Heart right ventricle (tissue), 16 donors: Measurements from ENCODE around the gene LRP1B. TPM values are rescaled to one million over a fixed set of nuclear protein-coding genes. Genes with fewer than 3 reads are reported as not detected.

ENCODE experiments used
- ATAC-seq, 8 donors: fragments of 200-7000 bp; cut with Tn5 transposase; one replicate each; pipeline ENCODE4 v1.9.1; 2020; ENCODE audit warnings: mild to moderate bottlenecking in 8 of 8, moderate library complexity in 8 of 8, moderate number of reproducible peaks in 1 of 8
- DNase-seq, 2 donors: peaks; one replicate each; pipeline ENCODE4 v3.0.0-alpha.2; 2020
- H3K27ac ChIP-seq, 10 donors: fragments of 200-600 bp; sonication (generic) in 2 of 10; one replicate each; pipeline versions ENCODE4 v1.5.0 to v1.8.0; 2020 to 2022; ENCODE audit warnings: mild to moderate bottlenecking in 3 of 10
- H3K27me3 ChIP-seq, 7 donors: fragments of 200-600 bp; one replicate each; pipeline ENCODE4 v1.8.0; 2021 to 2022; ENCODE audit warnings: mild to moderate bottlenecking in 2 of 7
- H3K36me3 ChIP-seq, 9 donors: fragments of 200-600 bp; sonication (generic) in 1 of 9; one replicate each; pipeline versions ENCODE4 v1.5.0 to v1.8.0; 2020 to 2022; ENCODE audit warnings: mild to moderate bottlenecking in 2 of 9
- H3K4me1 ChIP-seq, 9 donors: fragments of 200-600 bp; sonication (generic) in 1 of 9; one replicate each; pipeline versions ENCODE4 v1.5.0 to v1.8.0; 2020 to 2022; ENCODE audit warnings: mild to moderate bottlenecking in 4 of 9
- H3K4me3 ChIP-seq, 10 donors: fragments of 200-600 bp; sonication (generic) in 2 of 10; one replicate each; pipeline versions ENCODE4 v1.5.0 to v1.8.0; 2020 to 2022; ENCODE audit warnings: mild to moderate bottlenecking in 7 of 10, moderate library complexity in 2 of 10
- H3K9me3 ChIP-seq, 11 donors: fragments of 200-600 bp in 10 of 11; sonication (generic) in 2 of 11; one replicate each; pipeline versions ENCODE4 v1.5.0 to v1.8.0; 2013 to 2022; ENCODE audit warnings: mild to moderate bottlenecking in 2 of 11, control low read depth in 1 of 11, moderate library complexity in 1 of 11
- WGBS, 2 donors: extraction: QIAGEN DNeasy Blood & Tissue Kit; methylation state at CpG; one replicate each; pipeline ENCODE4 v1.1.7; 2013; ENCODE audit warnings: inconsistent platforms in 1 of 2; 5-methylcytosine and 5-hydroxymethylcytosine counted together
- intact Hi-C, 10 donors: fragments of 100-400 bp; cut with DNase I; formaldehyde crosslinking; loops; one replicate each; pipeline versions ENCODE4 v1.11.1 to v1.14.2; 2022
- polyA plus RNA-seq, 2 donors: library from polyadenylated mRNA; stranded (reverse); fragments of 200-250 nt; gene quantifications; one replicate each; pipeline ENCODE4 v1.2.3, GENCODE V29; 2013
- total RNA-seq, 10 donors: library from RNA; stranded (reverse); fragmentation: NEBNext Ultra II Directional in 3 of 10; extraction: Animal tissue kit (Norgen Biotek cat#: 25700) in 3 of 10; gene quantifications; one replicate each; pipeline versions ENCODE4 v1.2.1 to v1.2.4, GENCODE V29; 2021 to 2023
- TF ChIP-seq, protein P1 (sequence below), 9 donors: fragments of 200-600 bp; sonication (generic) in 2 of 9; IDR thresholded peaks; one replicate each; pipeline versions ENCODE4 v1.5.0 to v1.8.0; 2021 to 2022; ENCODE audit warnings: antibody characterized with exemption in 9 of 9, mild to moderate bottlenecking in 5 of 9, moderate library complexity in 1 of 9
- donor health status: Arrhythmogenic right ventricular cardiomyopathy.
- donor health status: ischemic (EF 13 %, LVEDD 7.1; RV severe dilation, severe dysfunction).
- donor health status: healthy with polysubstance abuse.
- donor health status: DM: no; HTN: yes; CAD: no.
- donor health status: DM: no; HTN: no; CAD: no.
- donor health status: ischemic (EF 25% LVEDD 6.9; RV normal size, moderate dysfunction).
- donor health status: ischemic (EF 25% LVEDD 5.7; RV mildly dilated, moderate dysfunction).
- donor health status: healthy.
- donor health status: DM: yes; HTN: yes; CAD: no.
- donor health status: Ischemic cardiomyopathy.
- donor health status: ischemic (EF 35%, LVEDD 5.7; RV mildly dilated, moderate dysfunction).
- donor health status: nonischemic (EF 11% LVEDD 7.7; RV severe dilation, severe dysfunction).
- donor health status: DM: yes; HTN: yes; CAD: no.
- donor health status: PGD.
- donor health status: ischemic (EF 29% LVEDD 5.4; RV normal size, mild dysfunction).
- donor health status: nonischemic (EF 23%, LVEDD 6.1; RV moderate dilation, normal function).

Gene LRP1B
- total and polyA plus RNA-seq, 12 donors: 0.02 to 0.27 (median 0.14) TPM; not detected in 1

DNA sequence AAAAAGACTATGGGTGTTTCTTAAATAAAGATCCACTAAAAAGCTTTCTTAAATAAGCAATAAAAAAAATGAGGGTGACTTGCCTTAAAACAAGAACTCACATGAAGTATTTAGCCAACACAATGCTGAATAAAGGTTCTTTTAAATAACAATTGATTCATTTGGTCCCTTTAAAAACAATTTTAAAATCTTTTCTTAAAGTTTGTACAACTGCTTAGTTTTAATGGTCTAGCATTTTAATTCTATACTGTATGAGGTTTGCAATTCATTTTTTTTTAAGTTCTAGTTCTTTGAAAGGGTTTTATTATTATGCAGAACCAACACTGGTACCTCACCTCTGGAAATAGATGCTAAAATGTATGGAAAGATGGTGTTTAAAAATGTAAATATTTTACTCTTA lies 1017.5 kb downstream of the LRP1B start:
- H3K27ac ChIP-seq: no peak overlapping the region
- intact Hi-C loops: no loop called here
- no peaks in the 10 kb centered on the region for H3K4me1 ChIP-seq
- TF ChIP-seq, protein P1, sequence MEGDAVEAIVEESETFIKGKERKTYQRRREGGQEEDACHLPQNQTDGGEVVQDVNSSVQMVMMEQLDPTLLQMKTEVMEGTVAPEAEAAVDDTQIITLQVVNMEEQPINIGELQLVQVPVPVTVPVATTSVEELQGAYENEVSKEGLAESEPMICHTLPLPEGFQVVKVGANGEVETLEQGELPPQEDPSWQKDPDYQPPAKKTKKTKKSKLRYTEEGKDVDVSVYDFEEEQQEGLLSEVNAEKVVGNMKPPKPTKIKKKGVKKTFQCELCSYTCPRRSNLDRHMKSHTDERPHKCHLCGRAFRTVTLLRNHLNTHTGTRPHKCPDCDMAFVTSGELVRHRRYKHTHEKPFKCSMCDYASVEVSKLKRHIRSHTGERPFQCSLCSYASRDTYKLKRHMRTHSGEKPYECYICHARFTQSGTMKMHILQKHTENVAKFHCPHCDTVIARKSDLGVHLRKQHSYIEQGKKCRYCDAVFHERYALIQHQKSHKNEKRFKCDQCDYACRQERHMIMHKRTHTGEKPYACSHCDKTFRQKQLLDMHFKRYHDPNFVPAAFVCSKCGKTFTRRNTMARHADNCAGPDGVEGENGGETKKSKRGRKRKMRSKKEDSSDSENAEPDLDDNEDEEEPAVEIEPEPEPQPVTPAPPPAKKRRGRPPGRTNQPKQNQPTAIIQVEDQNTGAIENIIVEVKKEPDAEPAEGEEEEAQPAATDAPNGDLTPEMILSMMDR (IDR thresholded peaks at IDR 0.05): no peak
- no peaks in the 10 kb centered on the region for H3K36me3 ChIP-seq
- peaks cover 0 to 11% (median 0%) of the 10 kb centered on the region in 11 donors for H3K9me3 ChIP-seq
- no peaks in the 10 kb centered on the region for H3K27me3 ChIP-seq
- DNase-seq (no peak), ATAC-seq (no peak)
- no peak overlapping the region for H3K4me3 ChIP-seq

DNA sequence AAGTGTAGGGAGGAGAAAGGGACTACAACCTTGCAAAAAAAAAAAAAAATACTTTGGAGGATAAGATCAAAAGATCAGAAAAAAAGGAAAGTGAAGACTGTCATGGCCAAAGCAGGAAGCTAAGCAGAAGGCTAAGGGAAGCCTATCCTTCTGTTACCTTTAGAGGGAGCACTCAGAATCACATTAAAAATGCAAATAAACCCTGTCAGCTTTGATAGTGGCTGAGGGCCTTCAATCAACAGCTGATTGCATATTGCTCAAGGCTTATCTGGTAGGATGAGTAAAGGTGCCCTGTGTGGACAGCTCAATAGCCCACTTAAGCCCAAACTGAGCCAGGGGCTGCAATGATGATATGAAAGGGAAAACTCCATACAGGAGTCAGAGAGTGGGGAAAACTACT lies 1021.2 kb downstream of the LRP1B start:
- Histone ChIP-seq H3K36me3 (no peaks in the 10 kb centered on the region), H3K27ac (no peak overlapping the region), H3K9me3 (peaks cover 0 to 11% (median 0%) of the 10 kb centered on the region in 11 donors), H3K27me3 (no peaks in the 10 kb centered on the region), H3K4me1 (no peaks in the 10 kb centered on the region), H3K4me3 (no peak overlapping the region)
- ATAC-seq (peak in 1 of 8 donors; percentile 44), DNase-seq (no peak)
- TF ChIP-seq, protein P1 (IDR thresholded peaks at IDR 0.05): peak in 6 of 9 donors; percentile 7 to 36 (median 20)
- intact Hi-C loops: no loop called here

DNA sequence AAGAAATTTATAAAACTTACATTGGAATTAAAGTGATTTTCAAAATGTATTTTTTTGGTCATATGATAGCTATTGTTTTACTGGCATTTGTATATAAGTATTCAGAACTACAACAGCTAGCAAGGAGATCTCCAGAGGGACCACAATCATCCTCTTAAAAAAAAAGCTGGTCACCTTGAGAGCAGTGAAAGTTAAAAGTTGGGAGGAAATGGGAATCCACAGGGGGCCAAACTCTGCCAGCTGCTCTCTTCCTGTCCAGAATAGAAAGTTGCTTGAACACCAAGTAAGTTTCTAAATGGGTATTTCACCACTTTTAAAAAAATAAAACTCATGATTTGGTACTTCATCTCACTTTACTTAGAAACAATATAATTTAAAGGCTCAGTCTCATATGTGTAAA lies 1025.1 kb downstream of the LRP1B start:
- Histone ChIP-seq H3K27me3 (no peaks in the 10 kb centered on the region), H3K4me3 (no peak overlapping the region), H3K36me3 (no peaks in the 10 kb centered on the region), H3K9me3 (no peaks in the 10 kb centered on the region), H3K4me1 (no peaks in the 10 kb centered on the region), H3K27ac (no peak overlapping the region)
- TF ChIP-seq, protein P1 (IDR thresholded peaks at IDR 0.05): no peak
- intact Hi-C loops: no loop called here
- ATAC-seq (no peak), DNase-seq (no peak)

DNA sequence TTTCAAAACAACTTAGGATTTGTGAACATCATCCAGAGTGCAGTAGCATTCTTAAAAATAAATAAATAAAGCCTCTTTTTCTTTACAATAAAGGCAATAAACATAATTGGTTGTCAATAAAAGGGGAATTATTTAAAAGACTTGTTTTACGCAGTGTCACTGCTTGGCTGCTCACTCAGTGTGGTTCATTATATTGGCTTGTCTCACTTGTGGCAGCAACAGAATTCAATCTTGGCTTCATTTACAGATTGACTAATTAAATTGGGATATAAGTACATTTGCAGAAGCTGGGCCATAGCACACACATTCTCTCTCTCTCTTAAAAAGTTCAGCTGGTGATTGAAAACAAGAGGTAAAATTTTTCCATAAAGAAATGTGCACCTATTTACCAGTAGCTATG lies 1027.6 kb downstream of the LRP1B start:
- 94 to 97% methylated on average over 1 of the region's 1 CpG for whole genome bisulfite sequencing, 2 donors
- H3K27me3 ChIP-seq: no peaks in the 10 kb centered on the region
- H3K36me3 ChIP-seq: no peaks in the 10 kb centered on the region
- intact Hi-C loops: no loop called here
- no peaks in the 10 kb centered on the region for H3K4me1 ChIP-seq
- ATAC-seq: no peak
- H3K27ac ChIP-seq: no peak overlapping the region
- no peak overlapping the region for H3K4me3 ChIP-seq
- DNase-seq: no peak
- TF ChIP-seq, protein P1 (IDR thresholded peaks at IDR 0.05): no peak
- H3K9me3 ChIP-seq: no peaks in the 10 kb centered on the region

DNA sequence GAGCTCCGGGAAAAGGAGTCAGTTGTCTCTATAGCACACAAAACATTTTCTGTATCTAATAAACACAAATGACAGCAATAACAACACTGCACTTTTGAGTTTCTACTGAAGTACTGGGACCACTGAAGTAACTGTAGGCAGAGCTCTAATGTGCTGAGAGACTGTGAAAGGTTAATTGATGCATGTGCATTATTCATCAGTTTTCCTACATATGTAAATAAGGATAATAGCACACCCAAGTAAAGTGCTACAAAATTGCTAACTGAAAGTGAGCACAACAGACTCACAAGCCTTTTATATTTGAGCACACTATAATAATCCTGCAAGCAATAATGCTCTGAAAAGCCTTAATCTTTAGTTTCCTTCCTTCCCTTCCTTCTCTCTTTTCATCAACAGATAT lies 1051.6 kb downstream of the LRP1B start:
- H3K36me3 ChIP-seq: no peaks in the 10 kb centered on the region
- H3K27me3 ChIP-seq: no peaks in the 10 kb centered on the region
- TF ChIP-seq, protein P1 (IDR thresholded peaks at IDR 0.05): no peak
- ATAC-seq (no peak), DNase-seq (no peak)
- H3K9me3 ChIP-seq: no peaks in the 10 kb centered on the region
- peaks cover 0 to 7% (median 0%) of the 10 kb centered on the region in 9 donors for H3K4me1 ChIP-seq
- intact Hi-C loops: no loop called here
- WGBS, 2 donors: 60 to 63% methylated on average over 1 of the region's 1 CpG
- no peak overlapping the region for H3K27ac ChIP-seq
- H3K4me3 ChIP-seq: no peak overlapping the region
